ENCODE data around the gene GARIN1A.

DNA sequence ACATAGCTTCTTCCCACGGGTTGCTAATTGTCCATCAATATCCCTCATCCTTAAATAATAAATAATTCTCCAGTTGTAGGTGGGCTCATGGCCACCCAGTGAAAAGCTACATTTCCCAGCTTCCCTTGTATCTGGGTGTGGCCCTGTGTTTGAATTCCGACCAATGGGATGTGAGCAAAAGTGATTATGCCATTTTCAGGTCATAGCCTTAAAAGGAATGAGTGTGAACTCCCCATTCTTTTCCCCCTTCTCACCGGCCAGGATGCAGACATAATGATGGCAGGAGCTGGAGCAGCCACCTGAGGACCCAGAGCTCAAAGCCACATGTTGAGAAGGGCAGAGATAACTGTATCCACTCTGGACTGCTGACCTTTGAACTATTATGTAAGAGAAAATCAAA lies 36.7 kb downstream of the GARIN1A start:
- TF ChIP-seq, protein P1, sequence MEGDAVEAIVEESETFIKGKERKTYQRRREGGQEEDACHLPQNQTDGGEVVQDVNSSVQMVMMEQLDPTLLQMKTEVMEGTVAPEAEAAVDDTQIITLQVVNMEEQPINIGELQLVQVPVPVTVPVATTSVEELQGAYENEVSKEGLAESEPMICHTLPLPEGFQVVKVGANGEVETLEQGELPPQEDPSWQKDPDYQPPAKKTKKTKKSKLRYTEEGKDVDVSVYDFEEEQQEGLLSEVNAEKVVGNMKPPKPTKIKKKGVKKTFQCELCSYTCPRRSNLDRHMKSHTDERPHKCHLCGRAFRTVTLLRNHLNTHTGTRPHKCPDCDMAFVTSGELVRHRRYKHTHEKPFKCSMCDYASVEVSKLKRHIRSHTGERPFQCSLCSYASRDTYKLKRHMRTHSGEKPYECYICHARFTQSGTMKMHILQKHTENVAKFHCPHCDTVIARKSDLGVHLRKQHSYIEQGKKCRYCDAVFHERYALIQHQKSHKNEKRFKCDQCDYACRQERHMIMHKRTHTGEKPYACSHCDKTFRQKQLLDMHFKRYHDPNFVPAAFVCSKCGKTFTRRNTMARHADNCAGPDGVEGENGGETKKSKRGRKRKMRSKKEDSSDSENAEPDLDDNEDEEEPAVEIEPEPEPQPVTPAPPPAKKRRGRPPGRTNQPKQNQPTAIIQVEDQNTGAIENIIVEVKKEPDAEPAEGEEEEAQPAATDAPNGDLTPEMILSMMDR (IDR thresholded peaks at IDR 0.05) = no peak
- TF ChIP-seq POLR2A (IDR thresholded peaks at IDR 0.05) (no peak), POLR2AphosphoS5 (IDR thresholded peaks at IDR 0.05; ENCODE audit: insufficient read depth in 1 of 2, low read depth in 1 of 2) (no peak)

Data from vagina (tissue), 2 donors.